T-helper 17 cell (primary cell): ENCODE data around the gene LCN1. TPM values are rescaled to one million over a fixed set of nuclear protein-coding genes. Genes with fewer than 3 reads are reported as not detected.
"Not testable (repeated sequence)": the region's sequence is repeated elsewhere in the genome, so short reads cannot be mapped to it uniquely, and the experiment has no call there.

Experiments
- ATAC-seq: fragments of 150-1000 bp; cut with Tn5 transposase; 2 replicates; pipeline ENCODE4 v1.10.0; 2021; ENCODE audit warnings: mild to moderate bottlenecking, moderate library complexity
- DNase-seq, 3 donors: peaks; one replicate each; pipeline versions ENCODE4 v3.0.0 to v3.0.0-alpha.2; 2020 to 2021
- H3K9me3 ChIP-seq: one replicate; pipeline ENCODE4 v1.7.0; 2013; ENCODE audit warnings: low read length, mild to moderate bottlenecking; ENCODE audit not compliant: control insufficient read depth, poor library complexity, severe bottlenecking
- H3K27ac Mint-ChIP-seq: one replicate; pipeline ENCODE4 v1.8.0; 2022; ENCODE audit warnings: mild to moderate bottlenecking, moderate library complexity, mixed read lengths
- H3K27me3 Mint-ChIP-seq: one replicate; pipeline ENCODE4 v1.8.0; 2022; ENCODE audit warnings: mixed read lengths
- H3K36me3 Mint-ChIP-seq: one replicate; pipeline ENCODE4 v1.8.0; 2022; ENCODE audit warnings: low read depth, mixed read lengths
- H3K4me1 Mint-ChIP-seq: one replicate; pipeline ENCODE4 v1.8.0; 2022; ENCODE audit warnings: mild to moderate bottlenecking, mixed read lengths
- H3K4me3 Mint-ChIP-seq: one replicate; pipeline ENCODE4 v1.8.0; 2022; ENCODE audit warnings: mild to moderate bottlenecking, moderate library complexity, mixed read lengths
- total RNA-seq, 4 donors: library from RNA in 2 of 4; stranded (reverse) in 2 of 4; gene quantifications; one replicate each; pipeline ENCODE4 v1.2.3 and lab custom pipeline; 2022 to 2026

LCN1 gene
- total RNA-seq, 2 donors from 2014 or later = not detected

DNA sequence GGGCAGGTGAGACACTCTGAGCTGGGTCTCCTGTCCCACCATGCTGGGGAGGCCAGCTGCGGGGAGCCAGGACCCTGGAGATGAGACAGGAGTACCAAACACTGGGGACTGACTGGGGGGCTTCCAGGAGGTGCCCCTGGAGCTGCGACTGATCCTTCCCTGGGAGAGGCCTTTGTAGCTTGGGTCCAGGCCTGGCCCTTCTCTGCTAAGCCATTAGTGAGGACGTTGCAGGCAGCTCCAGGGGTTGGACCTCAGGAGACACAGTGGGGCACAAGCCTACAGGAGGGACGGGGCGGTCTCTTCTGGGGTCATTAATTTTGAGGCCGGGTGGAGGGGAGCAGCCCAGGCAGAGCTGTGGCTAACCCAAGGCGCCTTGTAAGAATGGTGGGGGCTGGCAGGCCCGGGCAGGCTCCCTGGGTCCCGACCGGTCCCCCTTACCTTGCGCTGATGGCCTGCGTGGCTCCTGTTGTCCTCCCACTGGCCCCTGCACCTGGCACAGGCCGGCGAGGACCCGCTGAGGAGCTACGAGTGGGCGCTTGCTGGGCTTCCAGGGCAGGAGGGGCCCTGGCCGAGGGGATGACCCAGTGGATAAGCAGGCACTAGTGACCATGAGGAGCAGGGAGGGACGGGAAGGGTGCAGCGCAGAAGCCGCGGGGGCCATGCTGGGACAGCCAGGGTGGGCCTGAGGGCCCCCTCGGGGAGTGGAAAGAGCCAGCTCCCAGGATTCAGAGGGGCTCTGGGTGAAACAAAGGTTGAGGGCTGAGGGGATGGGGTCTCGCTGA is 15.6 kb upstream of the LCN1 start:
- Mint-ChIP-seq H3K36me3 (peaks cover 2% of the 10 kb centered on the region), H3K27me3 (no peaks in the 10 kb centered on the region), H3K4me3 (peak overlapping the region; percentile 19), H3K4me1 (peaks cover 9% of the 10 kb centered on the region), H3K27ac (no peak overlapping the region)
- DNase-seq (no peak), ATAC-seq (no peak)
- H3K9me3 ChIP-seq = no peaks in the 10 kb centered on the region

DNA sequence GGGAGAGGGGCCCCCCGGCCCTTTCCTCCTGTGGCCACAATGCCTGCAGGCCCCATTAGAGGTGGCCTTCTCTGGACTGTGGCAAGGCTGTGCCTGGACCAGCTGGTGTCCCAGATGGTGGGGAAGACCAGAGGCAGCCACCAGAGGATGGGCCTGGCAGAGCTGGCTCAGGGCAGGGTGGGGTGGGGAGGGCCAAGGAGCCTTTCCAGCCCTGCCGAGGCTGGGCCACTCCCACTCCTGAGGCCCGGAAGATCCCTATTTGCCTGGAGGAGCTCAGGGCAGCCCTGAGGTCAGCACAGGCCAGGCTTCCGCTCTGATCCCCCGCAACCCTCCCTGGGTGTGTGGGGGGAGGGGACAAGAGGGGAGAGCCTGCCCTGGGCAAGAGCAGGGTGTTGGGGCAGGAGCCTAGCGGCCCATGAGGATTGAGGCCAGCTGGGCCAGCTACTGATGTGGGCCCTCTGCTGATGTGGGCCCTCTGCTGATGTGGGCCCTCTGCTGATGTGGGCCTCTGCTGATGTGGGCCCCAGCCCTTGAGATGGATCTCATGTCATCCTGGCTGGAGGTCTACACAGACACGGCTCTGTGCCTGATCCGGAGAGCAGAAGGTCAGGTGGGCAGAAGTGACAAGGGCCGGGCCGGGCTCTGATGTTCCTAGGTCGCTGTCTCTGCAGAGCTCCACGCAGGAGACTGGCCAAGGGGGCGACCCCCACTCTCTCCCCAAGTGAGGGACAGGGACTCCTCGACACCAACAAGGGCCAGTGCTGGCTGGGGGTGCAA is 14.7 kb upstream of the LCN1 start:
- H3K4me3 Mint-ChIP-seq = no peak overlapping the region
- no peaks in the 10 kb centered on the region for H3K9me3 ChIP-seq
- peaks cover 2% of the 10 kb centered on the region for H3K36me3 Mint-ChIP-seq
- ATAC-seq = no peak
- H3K4me1 Mint-ChIP-seq = peaks cover 9% of the 10 kb centered on the region
- no peaks in the 10 kb centered on the region for H3K27me3 Mint-ChIP-seq
- no peak overlapping the region for H3K27ac Mint-ChIP-seq
- DNase-seq = no peak

DNA sequence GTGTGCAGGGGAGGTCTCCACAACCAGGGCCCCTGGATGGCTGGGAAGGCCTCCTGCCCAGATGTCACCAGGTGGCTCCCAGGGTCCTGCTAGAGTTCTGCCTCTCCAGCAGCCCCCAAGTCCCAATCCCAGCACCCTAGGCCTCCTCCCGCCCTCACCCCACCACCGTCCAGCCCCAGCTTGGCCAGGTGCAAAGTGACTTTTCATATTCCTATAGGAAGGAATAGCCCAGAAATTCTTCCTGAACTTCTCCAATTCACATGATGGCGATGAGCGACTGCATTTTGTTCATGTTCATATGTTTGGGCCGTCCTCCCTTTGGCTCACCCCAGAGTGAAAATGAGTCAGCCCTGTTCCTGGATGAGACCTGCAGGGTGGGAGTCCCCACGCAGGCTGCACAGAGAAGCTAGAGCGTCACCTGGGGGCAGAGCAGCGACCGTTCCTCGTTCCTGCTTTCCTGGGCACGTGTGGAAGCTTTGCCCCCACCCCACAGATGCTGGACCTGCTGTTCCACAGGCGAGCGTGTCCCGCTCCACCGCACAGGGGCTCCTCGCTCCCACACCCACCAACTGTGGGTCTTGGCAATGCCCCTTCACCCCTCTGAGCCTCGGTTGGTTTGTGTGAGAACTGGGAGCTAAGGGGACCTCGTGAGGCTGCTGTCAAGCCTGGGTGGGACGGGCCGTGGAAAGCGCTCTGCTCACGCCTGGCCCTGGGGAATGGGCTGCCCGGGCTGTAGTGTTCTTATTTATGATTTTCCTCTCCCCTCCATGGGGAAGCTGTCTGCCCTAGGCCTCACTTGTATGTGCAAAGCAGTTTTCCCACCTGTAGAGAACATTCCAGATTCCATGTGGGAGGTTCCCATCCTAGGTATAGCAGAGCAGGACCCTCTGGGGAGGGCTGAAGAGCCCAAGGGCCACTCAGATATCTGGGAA is 13.9 kb upstream of the LCN1 start:
- ATAC-seq = no peak
- Mint-ChIP-seq H3K4me1 (peaks cover 7% of the 10 kb centered on the region), H3K27me3 (no peaks in the 10 kb centered on the region), H3K4me3 (no peak overlapping the region), H3K36me3 (peaks cover 2% of the 10 kb centered on the region), H3K27ac (no peak overlapping the region)
- no peaks in the 10 kb centered on the region for H3K9me3 ChIP-seq
- no peak for DNase-seq

DNA sequence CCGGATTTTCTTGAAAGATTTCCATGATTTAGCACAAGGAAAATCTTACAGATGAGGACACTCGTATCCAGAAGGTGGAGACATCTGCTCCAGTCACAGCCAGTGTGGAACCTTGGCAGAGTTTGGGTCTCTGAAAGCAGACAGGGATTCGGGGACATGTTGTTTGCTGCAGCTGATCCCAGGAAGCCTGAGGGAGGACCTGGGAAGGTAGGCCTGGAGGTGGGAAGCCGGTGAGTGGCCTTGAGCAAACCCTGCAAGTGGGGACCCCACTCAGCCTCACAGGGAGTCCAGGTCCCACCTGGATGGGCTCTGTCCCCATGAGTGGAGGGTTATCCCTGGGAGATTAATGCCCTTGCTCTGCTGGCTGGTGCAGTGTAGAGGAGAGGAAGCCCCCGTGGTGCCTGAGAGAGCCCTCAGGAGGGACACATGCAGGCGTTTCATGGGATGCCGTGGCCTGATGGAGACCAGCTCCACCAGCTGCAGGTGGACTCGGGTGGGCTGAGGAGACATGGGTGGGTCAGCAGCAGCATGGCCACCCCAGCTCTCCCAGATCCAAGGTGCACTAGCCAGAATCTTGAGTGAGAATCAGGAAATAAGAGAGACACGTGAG is 12.9 kb upstream of the LCN1 start:
- H3K4me3 Mint-ChIP-seq = no peak overlapping the region
- H3K36me3 Mint-ChIP-seq = peaks cover 2% of the 10 kb centered on the region
- no peaks in the 10 kb centered on the region for H3K9me3 ChIP-seq
- H3K27me3 Mint-ChIP-seq = no peaks in the 10 kb centered on the region
- no peak overlapping the region for H3K27ac Mint-ChIP-seq
- DNase-seq (no peak), ATAC-seq (no peak)
- peaks cover 4% of the 10 kb centered on the region for H3K4me1 Mint-ChIP-seq

DNA sequence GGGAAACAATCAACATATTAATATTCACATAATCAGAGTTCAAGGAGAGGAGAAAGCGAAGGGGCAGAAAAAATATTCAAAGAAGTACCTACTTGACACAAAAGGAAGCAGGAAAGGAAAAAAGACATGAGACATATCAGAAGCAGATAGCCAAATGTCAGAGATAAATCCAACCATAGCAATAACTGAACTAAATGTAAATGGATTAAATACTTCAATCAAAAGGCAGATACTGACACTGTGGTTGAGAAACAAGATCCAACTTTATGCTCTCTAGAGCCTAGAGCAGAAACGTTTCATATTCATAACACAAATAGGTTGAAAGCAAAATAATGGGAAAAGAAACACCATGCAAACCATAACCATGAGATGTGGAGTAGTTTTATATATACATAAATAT is 11.8 kb upstream of the LCN1 start:
- no peak for ATAC-seq
- H3K27ac Mint-ChIP-seq = no peak overlapping the region
- H3K4me1 Mint-ChIP-seq = peaks cover 4% of the 10 kb centered on the region

GRCh38 chr9:135512241-135512603 is 9.0 kb upstream of the LCN1 start:
- Mint-ChIP-seq H3K36me3 (peaks cover under 1% of the 10 kb centered on the region), H3K4me3 (no peak overlapping the region), H3K27me3 (peaks cover 1% of the 10 kb centered on the region), H3K27ac (peak overlapping the region; percentile 30), H3K4me1 (no peaks in the 10 kb centered on the region)
- no peaks in the 10 kb centered on the region for H3K9me3 ChIP-seq
- no peak for ATAC-seq
- DNase-seq = no peak

More for the DNA sequence above, 11.8 kb upstream of the LCN1 start:
- no peak for DNase-seq
- Mint-ChIP-seq H3K27me3 (no peaks in the 10 kb centered on the region), H3K4me3 (no peak overlapping the region), H3K36me3 (peaks cover 2% of the 10 kb centered on the region)
- H3K9me3 ChIP-seq = no peaks in the 10 kb centered on the region

- Mint-ChIP-seq H3K4me3 (no peak overlapping the region), H3K4me1 (no peaks in the 10 kb centered on the region), H3K27me3 (peaks cover 7% of the 10 kb centered on the region), H3K36me3 (no peaks in the 10 kb centered on the region), H3K27ac (peak overlapping the region; percentile 30)
- ATAC-seq = no peak
- no peaks in the 10 kb centered on the region for H3K9me3 ChIP-seq
- DNase-seq = no peak
These were observed 8.3 kb upstream of the LCN1 start for GRCh38 chr9:135512904-135513303.

DNA sequence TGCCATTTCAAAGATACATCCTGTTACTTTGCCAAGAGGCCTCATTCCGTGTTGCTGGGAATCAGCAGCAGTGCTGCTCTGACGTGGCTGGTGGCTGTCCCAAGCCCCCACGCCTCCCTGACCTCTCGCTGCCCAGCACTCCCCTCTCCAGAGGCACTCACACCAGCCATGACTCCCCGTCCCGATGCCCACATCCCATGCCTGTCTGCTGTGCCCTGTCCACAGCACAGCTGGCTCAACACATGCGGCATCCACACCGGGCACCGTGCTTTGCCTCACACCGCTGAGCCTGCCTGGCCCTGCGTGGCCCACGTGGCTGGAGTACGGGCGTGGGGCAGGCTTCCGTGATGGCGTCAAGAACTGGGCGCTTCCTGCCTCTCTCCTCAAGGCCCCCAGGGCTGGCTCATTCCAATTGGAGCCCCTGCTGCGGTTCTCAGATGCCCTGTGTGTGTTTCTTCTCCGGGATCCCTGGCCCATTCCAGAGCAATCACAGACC is 7.8 kb upstream of the LCN1 start:
- H3K9me3 ChIP-seq = no peaks in the 10 kb centered on the region
- DNase-seq (no peak), ATAC-seq (no peak)
- Mint-ChIP-seq H3K36me3 (no peaks in the 10 kb centered on the region), H3K27ac (no peak overlapping the region), H3K27me3 (peaks cover 11% of the 10 kb centered on the region), H3K4me1 (peaks cover 3% of the 10 kb centered on the region), H3K4me3 (no peak overlapping the region)

- not testable (repeated sequence) for H3K9me3 ChIP-seq, DNase-seq, H3K4me3 Mint-ChIP-seq, H3K36me3 Mint-ChIP-seq, H3K27ac Mint-ChIP-seq, H3K4me1 Mint-ChIP-seq, ATAC-seq
- peaks cover 14% of the 10 kb centered on the region for H3K27me3 Mint-ChIP-seq
These were observed 7.3 kb upstream of the LCN1 start for GRCh38 chr9:135513906-135514305.

DNA sequence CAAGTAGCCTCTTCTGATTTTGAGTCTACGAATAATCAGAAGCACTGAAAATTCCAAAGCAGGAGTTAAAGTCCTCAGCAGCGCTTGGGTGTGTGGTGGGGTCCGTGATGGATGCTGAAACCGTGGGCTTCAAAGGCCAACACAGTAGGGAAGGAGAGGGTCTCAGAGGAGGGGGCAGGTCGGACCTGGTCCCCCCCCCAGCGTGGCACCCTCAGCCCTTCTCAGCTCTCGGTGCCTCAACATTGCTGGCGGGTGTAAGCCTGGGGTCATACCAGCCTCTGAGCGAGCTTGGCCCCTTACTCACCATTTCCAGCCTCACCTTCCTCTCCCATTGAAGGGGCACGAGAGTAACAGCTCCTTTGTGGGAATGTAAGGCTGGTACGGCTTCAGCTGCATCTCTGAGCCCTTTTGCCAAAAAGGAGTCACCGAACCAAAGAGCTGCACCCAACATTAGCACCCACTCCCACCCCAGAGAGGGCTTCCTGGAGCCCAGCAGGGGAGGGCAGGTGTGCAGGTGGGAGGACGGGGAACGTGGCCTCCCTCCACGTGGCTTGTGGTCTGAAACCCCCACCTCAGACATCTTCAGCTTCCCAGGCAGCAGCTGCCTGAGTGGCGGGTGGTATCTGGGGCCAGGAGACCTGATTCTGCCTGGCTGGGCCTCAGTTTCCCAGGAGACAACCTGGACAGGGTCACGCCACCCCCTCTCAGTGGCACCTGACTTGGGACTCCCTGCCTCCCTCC is 6.7 kb upstream of the LCN1 start:
- H3K27me3 Mint-ChIP-seq = peaks cover 18% of the 10 kb centered on the region
- H3K4me1 Mint-ChIP-seq = peaks cover 7% of the 10 kb centered on the region
- no peaks in the 10 kb centered on the region for H3K9me3 ChIP-seq
- no peak overlapping the region for H3K27ac Mint-ChIP-seq
- ATAC-seq (no peak), DNase-seq (no peak)
- no peaks in the 10 kb centered on the region for H3K36me3 Mint-ChIP-seq
- no peak overlapping the region for H3K4me3 Mint-ChIP-seq

- DNase-seq (no peak), ATAC-seq (no peak)
- Mint-ChIP-seq H3K36me3 (no peaks in the 10 kb centered on the region), H3K27me3 (peaks cover 23% of the 10 kb centered on the region), H3K4me1 (peaks cover 7% of the 10 kb centered on the region), H3K27ac (no peak overlapping the region), H3K4me3 (no peak overlapping the region)
- no peaks in the 10 kb centered on the region for H3K9me3 ChIP-seq
These were observed 5.9 kb upstream of the LCN1 start for GRCh38 chr9:135515083-135515951.
